Measurements from ENCODE around the gene MRGPRX4. TPM values are rescaled to one million over a fixed set of nuclear protein-coding genes. Genes with fewer than 3 reads are reported as not detected.
"Not testable (repeated sequence)": the region's sequence is repeated elsewhere in the genome, so short reads cannot be mapped to it uniquely, and the experiment has no call there.

The MRGPRX4 gene
- total RNA-seq = not detected
- polyA plus RNA-seq (ENCODE audit: insufficient read depth, low read depth, low replicate concordance) = not detected
- long read RNA-seq, donor 1 = 0 reads
- long read RNA-seq, donor 2 = 0 reads
- long read RNA-seq, donor 3 = 0 reads
- long read RNA-seq, donor 4 = 0 reads
- long read RNA-seq, donor 5 = 0 reads
- long read RNA-seq, donor 6 = 0 reads
- long read RNA-seq, donor 7 = 0 reads
- long read RNA-seq, donor 8 = 0 reads
- long read RNA-seq, donor 9 = 0 reads
- long read RNA-seq, donor 10 = 0 reads

DNA sequence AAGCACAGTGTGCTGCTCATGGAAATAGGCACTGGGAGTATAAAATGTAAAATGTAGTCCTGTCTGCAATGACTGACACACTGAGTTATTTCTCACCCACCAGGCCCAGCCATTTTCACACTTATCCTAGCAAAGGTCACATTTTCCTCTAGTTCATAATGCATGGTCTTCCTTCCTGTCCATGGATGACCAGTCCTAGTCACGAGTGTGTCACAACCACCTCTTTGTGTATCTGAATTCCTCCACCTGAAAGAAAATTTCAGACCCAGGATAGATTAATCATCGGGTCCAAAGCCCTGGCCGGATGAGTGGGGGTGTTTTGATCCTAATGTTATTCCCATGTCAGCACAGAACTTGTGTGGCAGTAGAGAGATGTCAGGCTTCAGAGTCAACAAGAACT is at the start of gene MRGPRX4:
Gene MRGPRX4 (plus strand): TSS at position 172 of the 400 bp plus-strand sequence. CDS start 420 bp downstream, outside the sequence.
- TF ChIP-seq, protein P1, sequence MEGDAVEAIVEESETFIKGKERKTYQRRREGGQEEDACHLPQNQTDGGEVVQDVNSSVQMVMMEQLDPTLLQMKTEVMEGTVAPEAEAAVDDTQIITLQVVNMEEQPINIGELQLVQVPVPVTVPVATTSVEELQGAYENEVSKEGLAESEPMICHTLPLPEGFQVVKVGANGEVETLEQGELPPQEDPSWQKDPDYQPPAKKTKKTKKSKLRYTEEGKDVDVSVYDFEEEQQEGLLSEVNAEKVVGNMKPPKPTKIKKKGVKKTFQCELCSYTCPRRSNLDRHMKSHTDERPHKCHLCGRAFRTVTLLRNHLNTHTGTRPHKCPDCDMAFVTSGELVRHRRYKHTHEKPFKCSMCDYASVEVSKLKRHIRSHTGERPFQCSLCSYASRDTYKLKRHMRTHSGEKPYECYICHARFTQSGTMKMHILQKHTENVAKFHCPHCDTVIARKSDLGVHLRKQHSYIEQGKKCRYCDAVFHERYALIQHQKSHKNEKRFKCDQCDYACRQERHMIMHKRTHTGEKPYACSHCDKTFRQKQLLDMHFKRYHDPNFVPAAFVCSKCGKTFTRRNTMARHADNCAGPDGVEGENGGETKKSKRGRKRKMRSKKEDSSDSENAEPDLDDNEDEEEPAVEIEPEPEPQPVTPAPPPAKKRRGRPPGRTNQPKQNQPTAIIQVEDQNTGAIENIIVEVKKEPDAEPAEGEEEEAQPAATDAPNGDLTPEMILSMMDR (IDR thresholded peaks at IDR 0.05; ENCODE audit: borderline replicate concordance, extremely low read depth, insufficient read depth) = no peak

DNA sequence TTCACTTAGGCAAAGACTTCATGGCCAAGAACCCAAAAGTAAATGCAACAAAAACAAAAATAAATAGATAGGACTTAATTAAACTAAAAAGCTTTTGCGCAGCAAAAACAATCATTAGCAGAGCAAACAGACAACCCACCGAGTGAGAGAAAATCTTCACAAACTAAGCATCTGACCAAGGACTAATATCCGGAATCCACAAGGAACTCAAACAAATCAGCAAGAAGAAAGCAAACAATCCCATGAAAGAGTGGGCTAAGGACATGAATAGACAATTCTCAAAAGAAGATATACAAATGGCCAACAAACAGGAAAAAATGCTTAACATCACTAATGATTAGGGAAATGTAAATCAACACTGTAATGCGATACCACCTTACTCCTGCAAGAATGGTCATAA is 41.5 kb upstream of the MRGPRX4 start:
- H3K4me3 ChIP-seq (ENCODE audit: low read length in 3 of 3); FAIRE-seq; H3K27ac ChIP-seq (ENCODE audit: low read depth in 2 of 2, low read length in 2 of 2); H3K4me1 ChIP-seq (ENCODE audit: control insufficient read depth in 2 of 3, insufficient read depth in 2 of 3, low read depth in 1 of 3, low read length in 3 of 3); H3K9ac ChIP-seq (ENCODE audit: low read length in 3 of 3); H3K36me3 ChIP-seq (ENCODE audit: control insufficient read depth in 2 of 3, insufficient read depth in 3 of 3, low read length in 3 of 3); intact Hi-C loops (cut with DNase I); DNase-seq; H3K27me3 ChIP-seq (ENCODE audit: control insufficient read depth, insufficient read depth, low read length); H3K9me3 ChIP-seq (ENCODE audit: control insufficient read depth in 2 of 3, insufficient read depth in 1 of 3, low read length in 3 of 3): not testable (repeated sequence)

More for the DNA sequence above, at the start of gene MRGPRX4:
- intact Hi-C loops (cut with DNase I) = no loop called here
- Histone ChIP-seq H3K27me3 (ENCODE audit: control insufficient read depth, insufficient read depth, low read length) (no peaks in the 10 kb centered on the region), H3K27ac (ENCODE audit: low read depth in 2 of 2, low read length in 2 of 2) (no peak within 1 kb of the TSS), H3K4me1 (ENCODE audit: control insufficient read depth in 2 of 3, insufficient read depth in 2 of 3, low read depth in 1 of 3, low read length in 3 of 3) (no peaks in the 10 kb centered on the region), H3K36me3 (ENCODE audit: control insufficient read depth in 2 of 3, insufficient read depth in 3 of 3, low read length in 3 of 3) (no peaks in the 10 kb centered on the region), H3K4me3 (ENCODE audit: low read length in 3 of 3) (no peak within 1 kb of the TSS), H3K9me3 (ENCODE audit: control insufficient read depth in 2 of 3, insufficient read depth in 1 of 3, low read length in 3 of 3) (no peaks in the 10 kb centered on the region), H3K9ac (ENCODE audit: low read length in 3 of 3) (no peak within 1 kb of the TSS)
- FAIRE-seq (no peak), DNase-seq (no peak)

DNA sequence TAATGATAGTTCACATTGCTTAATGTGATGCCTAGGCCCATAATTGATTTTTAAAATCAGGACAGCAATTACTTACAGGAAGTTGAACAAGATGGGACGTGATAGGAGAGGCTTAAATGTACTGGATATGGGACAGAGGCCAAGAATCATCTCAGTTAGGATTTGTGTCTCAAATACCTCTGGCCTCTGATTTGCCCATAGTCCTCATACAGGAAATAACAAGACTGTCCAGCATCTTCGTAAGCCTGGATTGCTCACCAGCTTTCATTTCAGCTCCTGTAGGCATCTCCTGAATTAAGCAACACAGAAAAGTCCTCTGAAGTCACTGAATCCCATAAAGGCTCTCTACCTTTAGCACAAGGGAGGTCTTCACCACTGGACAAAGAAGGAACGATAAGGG is 40.3 kb upstream of the MRGPRX4 start, which contains the start of gene MRGPRX3:
Gene MRGPRX3 (plus strand): TSS at position 231 of the 400 bp plus-strand sequence. CDS start 4,632 bp downstream, outside the sequence.
- FAIRE-seq = no peak
- TF ChIP-seq, protein P1 (IDR thresholded peaks at IDR 0.05; ENCODE audit: borderline replicate concordance, extremely low read depth, insufficient read depth) = no peak

DNA sequence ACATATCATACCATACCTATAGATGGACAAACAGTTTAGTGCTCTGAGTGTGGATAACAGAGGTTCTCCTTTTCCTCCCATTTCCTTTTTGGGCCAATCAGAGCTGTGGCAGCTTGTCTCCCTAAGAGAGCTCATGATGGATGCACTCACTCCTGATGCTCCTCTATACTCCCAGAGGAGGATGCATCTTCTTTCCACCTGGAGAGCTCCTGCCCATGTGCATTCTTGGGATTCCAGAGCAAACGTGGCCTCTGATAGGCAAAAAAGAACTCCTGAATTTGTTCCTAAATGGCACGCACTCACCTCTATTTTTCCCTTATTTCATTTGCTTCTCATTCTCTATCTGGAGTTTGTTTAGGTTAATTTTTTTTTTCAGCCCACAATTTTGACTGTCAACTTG is 37.3 kb upstream of the MRGPRX4 start:
- H3K4me3 ChIP-seq (ENCODE audit: low read length in 3 of 3) = no peak overlapping the region
- H3K27ac ChIP-seq (ENCODE audit: low read depth in 2 of 2, low read length in 2 of 2) = no peak overlapping the region
- H3K9me3 ChIP-seq (ENCODE audit: control insufficient read depth in 2 of 3, insufficient read depth in 1 of 3, low read length in 3 of 3) = no peaks in the 10 kb centered on the region
- H3K27me3 ChIP-seq (ENCODE audit: control insufficient read depth, insufficient read depth, low read length) = no peaks in the 10 kb centered on the region
- intact Hi-C loops (cut with DNase I) = no loop called here
- DNase-seq = no peak
- no peaks in the 10 kb centered on the region for H3K36me3 ChIP-seq (ENCODE audit: control insufficient read depth in 2 of 3, insufficient read depth in 3 of 3, low read length in 3 of 3)
- no peak for FAIRE-seq
- no peak overlapping the region for H3K9ac ChIP-seq (ENCODE audit: low read length in 3 of 3)
- TF ChIP-seq, protein P1 (IDR thresholded peaks at IDR 0.05; ENCODE audit: borderline replicate concordance, extremely low read depth, insufficient read depth) = no peak
- H3K4me1 ChIP-seq (ENCODE audit: control insufficient read depth in 2 of 3, insufficient read depth in 2 of 3, low read depth in 1 of 3, low read length in 3 of 3) = no peaks in the 10 kb centered on the region

More for the DNA sequence above, 40.3 kb upstream of the MRGPRX4 start, which contains the start of gene MRGPRX3:
- H3K4me1 ChIP-seq (ENCODE audit: control insufficient read depth in 2 of 3, insufficient read depth in 2 of 3, low read depth in 1 of 3, low read length in 3 of 3) = no peaks in the 10 kb centered on the region
- H3K4me3 ChIP-seq (ENCODE audit: low read length in 3 of 3) = no peak within 1 kb of the TSS
- H3K9me3 ChIP-seq (ENCODE audit: control insufficient read depth in 2 of 3, insufficient read depth in 1 of 3, low read length in 3 of 3) = no peaks in the 10 kb centered on the region
- no peak for DNase-seq
- H3K27ac ChIP-seq (ENCODE audit: low read depth in 2 of 2, low read length in 2 of 2) = no peak within 1 kb of the TSS
- intact Hi-C loops (cut with DNase I) = no loop called here
- H3K36me3 ChIP-seq (ENCODE audit: control insufficient read depth in 2 of 3, insufficient read depth in 3 of 3, low read length in 3 of 3) = no peaks in the 10 kb centered on the region
- H3K27me3 ChIP-seq (ENCODE audit: control insufficient read depth, insufficient read depth, low read length) = no peaks in the 10 kb centered on the region
- H3K9ac ChIP-seq (ENCODE audit: low read length in 3 of 3) = no peak within 1 kb of the TSS

Data from kidney (tissue), 22 donors.